Pons (tissue), 1 donor: Measurements from ENCODE around the gene DDX11.
"Not testable (repeated sequence)": the region's sequence is repeated elsewhere in the genome, so short reads cannot be mapped to it uniquely, and the experiment has no call there.

Experiments
- DNase-seq: peaks from one replicate; pipeline ENCODE4 v3.0.0-alpha.2; 2016; ENCODE audit warnings: low spot score

DDX11 gene

DNA sequence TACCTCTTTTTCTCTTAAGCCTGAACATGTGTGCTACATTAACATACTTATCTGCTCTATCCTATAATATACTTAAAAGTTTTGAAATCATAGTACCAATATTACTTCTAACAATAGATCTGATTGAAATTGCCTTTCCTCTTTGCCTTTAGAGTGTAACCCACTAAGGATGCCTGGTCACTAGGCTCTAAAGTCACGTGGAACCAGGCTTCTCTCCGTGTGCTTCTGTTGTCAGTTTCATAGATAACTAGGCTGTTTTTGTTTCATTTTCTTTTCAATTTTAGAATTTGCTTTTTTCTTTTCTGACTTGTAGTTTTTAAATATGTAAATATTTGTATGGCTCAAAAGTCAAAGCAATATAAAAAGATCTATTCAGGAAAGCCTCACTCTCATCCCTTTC lies 25.8 kb downstream of the DDX11 start:
- DNase-seq = not testable (repeated sequence)

- not testable (repeated sequence) for DNase-seq
These were observed 27.0 kb downstream of the DDX11 start for GRCh38 chr12:31100503-31101208.

GRCh38 chr12:31102125-31102524 lies 28.5 kb downstream of the DDX11 start:
- not testable (repeated sequence) for DNase-seq

DNA sequence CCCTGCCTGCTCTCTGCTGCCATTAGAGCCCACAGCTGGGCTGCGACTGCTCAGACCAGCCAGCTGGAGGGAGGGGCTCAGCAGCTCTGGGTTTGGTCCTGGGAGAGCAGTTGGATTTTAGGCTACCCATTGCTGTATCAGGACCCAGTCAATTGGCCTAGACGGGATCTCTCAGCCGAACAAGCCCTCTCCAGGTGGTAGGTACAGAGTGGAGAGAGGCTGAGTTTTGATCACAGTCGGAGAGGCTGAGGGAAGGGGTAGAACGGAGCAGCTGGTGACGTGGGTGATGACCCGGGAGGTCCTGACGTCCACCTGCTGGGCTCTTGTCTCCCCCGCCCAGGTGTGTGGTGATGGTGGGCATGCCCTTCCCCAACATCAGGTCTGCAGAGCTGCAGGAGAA lies 28.9 kb downstream of the DDX11 start:
- not testable (repeated sequence) for DNase-seq

- not testable (repeated sequence) for DNase-seq
These were observed 29.9 kb downstream of the DDX11 start for GRCh38 chr12:31103561-31103975.

DNA sequence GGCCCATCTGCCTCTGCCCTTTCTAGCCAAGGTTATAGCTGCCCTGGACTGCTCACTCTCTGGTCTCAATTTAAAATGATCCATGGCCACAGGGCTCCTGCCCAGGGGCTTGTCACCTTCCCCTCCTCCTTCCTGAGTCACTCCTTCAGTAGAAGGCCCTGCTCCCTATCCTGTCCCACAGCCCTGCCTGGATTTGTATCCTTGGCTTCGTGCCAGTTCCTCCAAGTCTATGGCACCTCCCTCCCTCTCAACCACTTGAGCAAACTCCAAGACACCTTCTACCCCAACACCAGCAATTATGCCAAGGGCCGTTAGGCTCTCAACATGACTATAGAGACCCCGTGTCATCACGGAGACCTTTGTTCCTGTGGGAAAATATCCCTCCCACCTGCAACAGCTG lies 30.6 kb downstream of the DDX11 start:
- not testable (repeated sequence) for DNase-seq

- not testable (repeated sequence) for DNase-seq
These were observed 31.1 kb downstream of the DDX11 start for GRCh38 chr12:31104773-31105172.

GRCh38 chr12:31105668-31106067 lies 32.0 kb downstream of the DDX11 start:
- DNase-seq = no peak

GRCh38 chr12:31106101-31106803 lies 32.6 kb downstream of the DDX11 start:
- no peak for DNase-seq

- DNase-seq = not testable (repeated sequence)
These were observed 36.1 kb downstream of the DDX11 start for GRCh38 chr12:31109773-31110172.

DNA sequence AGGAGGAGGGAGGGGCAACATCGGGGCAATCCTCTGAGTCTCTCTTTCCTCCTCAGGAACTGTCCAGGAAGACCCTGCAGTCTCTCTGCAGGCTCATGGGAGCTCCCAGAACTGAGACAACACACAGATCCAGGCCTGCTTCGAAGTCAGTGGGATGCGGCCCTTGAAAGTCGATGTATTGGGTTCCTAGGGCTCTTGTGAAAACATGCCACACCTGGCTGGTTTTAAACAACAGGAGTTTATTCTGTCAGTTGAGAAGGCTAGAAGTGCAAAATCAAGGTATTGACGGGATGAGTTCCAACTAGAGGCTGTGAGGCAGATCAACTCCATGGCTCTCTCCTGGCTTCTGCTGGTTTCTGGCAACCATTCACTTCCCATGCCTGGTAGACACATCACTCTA lies 36.6 kb downstream of the DDX11 start:
- not testable (repeated sequence) for DNase-seq

GRCh38 chr12:31115092-31115601 lies 41.5 kb downstream of the DDX11 start:
- DNase-seq = not testable (repeated sequence)

GRCh38 chr12:31116846-31117202 lies 43.2 kb downstream of the DDX11 start:
- DNase-seq = not testable (repeated sequence)

DNA sequence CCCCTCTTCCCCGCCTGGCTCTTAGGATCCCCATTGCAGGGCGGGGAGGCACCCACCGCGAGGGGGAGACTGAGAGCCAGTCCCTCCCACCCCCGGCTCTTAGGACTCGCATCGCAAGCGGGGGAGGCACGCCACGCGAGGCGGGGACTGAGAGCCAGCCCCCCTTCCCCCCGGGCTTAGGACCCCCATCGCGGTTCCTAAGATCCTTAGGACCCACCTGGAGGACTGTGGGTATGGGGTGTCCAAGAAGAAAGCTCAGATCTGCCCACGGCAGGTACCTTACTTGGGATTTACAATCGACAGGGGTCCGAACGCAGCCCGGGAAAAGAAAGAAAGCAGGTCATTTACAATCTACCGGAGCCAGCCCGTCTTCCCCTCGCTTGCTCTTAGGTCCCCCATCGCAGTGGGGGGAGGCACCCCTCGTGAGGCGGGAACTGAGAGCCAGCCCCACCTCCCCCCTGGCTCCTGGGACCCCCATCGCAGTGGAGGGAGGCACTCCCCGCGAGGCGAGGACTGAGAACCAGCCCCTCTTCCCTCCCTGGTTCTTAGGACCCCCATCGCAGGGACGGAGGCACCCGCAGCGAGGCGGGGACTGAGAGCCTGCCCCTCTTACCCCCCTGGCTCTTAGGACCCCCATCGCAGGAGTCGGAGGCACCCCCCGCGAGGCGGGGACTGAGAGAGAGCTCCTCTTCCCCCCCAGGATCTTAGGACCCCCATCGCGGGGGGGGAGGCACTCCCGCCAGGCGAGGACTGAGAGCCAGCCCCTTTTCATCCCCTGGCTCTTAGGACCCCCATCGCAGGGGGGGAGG lies 43.7 kb downstream of the DDX11 start:
- DNase-seq = no peak

DNA sequence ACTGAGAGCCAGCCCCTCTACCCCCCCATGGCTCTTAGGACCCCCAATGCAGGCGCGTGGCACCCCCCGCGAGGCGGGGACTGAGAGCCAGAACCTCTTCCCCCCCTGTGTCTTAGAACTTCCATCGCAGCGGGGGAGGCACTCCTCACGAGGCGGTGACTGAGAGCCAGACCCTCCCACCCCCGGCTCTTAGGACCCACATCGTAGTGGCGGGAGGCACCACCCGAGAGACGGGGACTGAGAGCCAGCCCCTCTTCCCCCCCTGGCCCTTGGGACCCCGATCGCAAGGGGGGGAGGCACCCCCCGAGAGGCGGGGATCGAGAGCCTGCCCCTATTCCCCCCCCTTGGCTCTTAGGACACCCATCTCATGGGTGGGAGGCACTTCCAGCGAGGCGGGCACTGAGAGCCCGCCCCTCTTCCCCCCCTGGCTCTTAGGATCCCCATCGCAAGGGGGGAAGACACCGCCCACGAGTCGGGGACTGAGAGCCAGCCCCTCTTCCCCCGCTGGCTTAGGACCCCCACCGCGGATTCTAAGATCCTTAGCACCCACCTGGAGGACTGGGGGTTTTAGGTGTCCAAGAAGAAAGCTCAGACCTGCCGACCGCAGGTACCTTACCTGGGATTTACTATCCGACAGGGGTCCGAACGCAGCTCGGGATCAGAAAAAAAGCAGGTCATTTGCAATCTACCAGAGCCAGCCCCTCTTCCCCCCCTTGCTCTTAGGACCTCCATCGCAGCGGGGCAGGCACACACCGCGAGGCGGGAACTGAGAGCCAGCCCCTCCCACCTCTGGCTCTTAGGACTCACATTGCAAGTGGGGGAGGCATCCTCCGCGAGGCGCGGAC lies 44.9 kb downstream of the DDX11 start:
- peak; percentile 2 for DNase-seq

- DNase-seq = no peak
These were observed 45.6 kb downstream of the DDX11 start for GRCh38 chr12:31119192-31119802.

DNA sequence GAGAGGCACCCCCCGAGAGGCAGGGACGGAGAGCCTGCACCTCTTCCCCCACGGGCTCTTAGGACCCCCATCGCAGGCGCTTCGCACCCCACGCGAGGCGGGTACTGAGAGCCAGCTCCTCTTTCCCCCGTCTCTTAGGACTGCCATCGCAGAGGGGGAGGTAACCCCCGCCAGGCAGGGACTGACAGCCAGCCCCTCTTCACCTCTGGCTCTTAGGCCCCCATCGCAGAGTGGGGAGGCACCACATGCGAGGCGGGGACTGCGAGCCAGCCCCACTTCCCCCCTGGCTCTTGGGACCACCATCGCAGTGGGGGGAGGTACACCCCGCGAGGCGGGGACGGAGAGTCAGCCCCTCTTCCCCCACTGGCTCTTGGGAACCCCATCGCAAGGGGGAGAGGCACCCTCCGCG lies 46.1 kb downstream of the DDX11 start:
- no peak for DNase-seq

- no peak for DNase-seq
These were observed 46.8 kb downstream of the DDX11 start for GRCh38 chr12:31120392-31121008.

DNA sequence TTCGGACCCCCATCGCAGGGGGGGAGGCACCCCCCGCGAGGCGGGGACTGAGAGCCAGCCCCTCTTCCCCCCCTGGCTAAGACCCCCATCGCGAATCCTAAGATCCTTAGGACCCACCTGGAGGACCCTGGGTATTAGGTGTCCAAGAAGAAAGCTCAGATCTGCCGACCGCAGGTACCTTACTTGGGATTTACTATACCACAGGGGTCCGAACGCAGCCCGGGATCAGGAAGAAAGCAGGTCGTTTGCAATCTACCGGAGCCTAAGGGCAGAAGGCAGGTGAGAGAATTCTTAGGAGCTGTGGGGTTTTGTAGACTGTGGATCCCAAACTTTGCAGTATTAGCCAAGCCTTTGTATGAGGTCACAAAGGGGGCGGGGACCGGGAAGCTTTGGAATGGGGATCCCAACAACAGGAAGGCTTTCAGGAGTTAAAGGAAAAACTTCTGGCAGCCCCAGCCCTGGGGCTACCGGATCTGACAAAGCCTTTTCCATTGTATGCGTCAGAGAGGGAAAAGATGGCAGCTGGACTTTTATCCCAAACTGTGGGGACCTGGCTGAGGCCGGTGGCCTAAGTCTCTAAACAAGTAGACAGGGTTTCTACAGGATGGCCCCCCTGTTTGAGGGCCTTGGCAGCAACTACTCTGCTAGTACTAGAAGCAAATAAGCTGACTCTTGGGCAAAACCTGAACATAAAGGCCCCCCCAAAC lies 47.5 kb downstream of the DDX11 start:
- not testable (repeated sequence) for DNase-seq

GRCh38 chr12:31122481-31122880 lies 48.8 kb downstream of the DDX11 start:
- DNase-seq = no peak
